ENCODE measurements around the gene SDK2.

- no peak for TF ChIP-seq ZNF148 (tag by site-specific recombination; IDR thresholded peaks at IDR 0.05; ENCODE audit: borderline replicate concordance)
- TF ChIP-seq ZNF18 (tag by site-specific recombination; IDR thresholded peaks at IDR 0.05): no peak
- TF ChIP-seq ZNF26 (tag by site-specific recombination; IDR thresholded peaks at IDR 0.05): no peak
- TF ChIP-seq ELK4 (IDR thresholded peaks at IDR 0.05; ENCODE audit: borderline replicate concordance, low read depth, low read length): no peak
- no peak for TF ChIP-seq CTCF (tag by site-specific recombination; IDR thresholded peaks at IDR 0.05)
- no peak for TF ChIP-seq ZNF704 (tag by site-specific recombination; IDR thresholded peaks at IDR 0.05)
- TF ChIP-seq ZNF37A (tag by site-specific recombination; IDR thresholded peaks at IDR 0.05): no peak
- TF ChIP-seq PBX3 (CRISPR knock-in tag; IDR thresholded peaks at IDR 0.05): no peak
- no peak for TF ChIP-seq ZNF654 (tag by site-specific recombination; IDR thresholded peaks at IDR 0.05; ENCODE audit: low read depth)
Measured at GRCh38 chr17:73623247-73623646, 21.0 kb downstream of the SDK2 start.
